Progenitor cell of endocrine pancreas (in vitro differentiated cells): ENCODE measurements around the gene MON1A. TPM values are rescaled to one million over a fixed set of nuclear protein-coding genes. Genes with fewer than 3 reads are reported as not detected.
"Not testable (repeated sequence)": the region's sequence is repeated elsewhere in the genome, so short reads cannot be mapped to it uniquely, and the experiment has no call there.

Experiments
- DNase-seq: peaks from one replicate; pipeline ENCODE4 v3.0.0; 2021; ENCODE audit warnings: low spot score; ENCODE audit not compliant: unreplicated experiment
- H3K27ac Mint-ChIP-seq: 2 replicates; pipeline ENCODE4 v1.8.0; 2021; ENCODE audit warnings: mild to moderate bottlenecking, moderate library complexity, mixed read lengths
- H3K27me3 Mint-ChIP-seq: 2 replicates; pipeline ENCODE4 v1.8.0; 2021; ENCODE audit warnings: mixed read lengths
- H3K36me3 Mint-ChIP-seq: 2 replicates; pipeline ENCODE4 v1.8.0; 2022; ENCODE audit warnings: mixed read lengths; ENCODE audit not compliant: insufficient read depth
- H3K4me1 Mint-ChIP-seq: 2 replicates; pipeline ENCODE4 v1.8.0; 2021; ENCODE audit warnings: low read depth, mixed read lengths
- H3K4me3 Mint-ChIP-seq: 2 replicates; pipeline ENCODE4 v1.8.0; 2021; ENCODE audit warnings: low read depth, mild to moderate bottlenecking, moderate library complexity, mixed read lengths
- H3K9me3 Mint-ChIP-seq: 2 replicates; pipeline ENCODE4 v1.8.0; 2021; ENCODE audit warnings: low read depth, mixed read lengths
- total RNA-seq: library from RNA; stranded (reverse); gene quantifications from 2 replicates; pipeline ENCODE4 v1.2.1, GENCODE V29; 2021
- TF ChIP-seq, protein P1 (sequence below): fragments of 200-600 bp; sonication (generic); IDR thresholded peaks from one replicate; pipeline ENCODE4 v1.5.0; 2021; ENCODE audit warnings: antibody characterized with exemption, mild to moderate bottlenecking; ENCODE audit not compliant: unreplicated experiment

The MON1A gene
- total RNA-seq, 1 donor from 2014 or later = 8.8 TPM

DNA sequence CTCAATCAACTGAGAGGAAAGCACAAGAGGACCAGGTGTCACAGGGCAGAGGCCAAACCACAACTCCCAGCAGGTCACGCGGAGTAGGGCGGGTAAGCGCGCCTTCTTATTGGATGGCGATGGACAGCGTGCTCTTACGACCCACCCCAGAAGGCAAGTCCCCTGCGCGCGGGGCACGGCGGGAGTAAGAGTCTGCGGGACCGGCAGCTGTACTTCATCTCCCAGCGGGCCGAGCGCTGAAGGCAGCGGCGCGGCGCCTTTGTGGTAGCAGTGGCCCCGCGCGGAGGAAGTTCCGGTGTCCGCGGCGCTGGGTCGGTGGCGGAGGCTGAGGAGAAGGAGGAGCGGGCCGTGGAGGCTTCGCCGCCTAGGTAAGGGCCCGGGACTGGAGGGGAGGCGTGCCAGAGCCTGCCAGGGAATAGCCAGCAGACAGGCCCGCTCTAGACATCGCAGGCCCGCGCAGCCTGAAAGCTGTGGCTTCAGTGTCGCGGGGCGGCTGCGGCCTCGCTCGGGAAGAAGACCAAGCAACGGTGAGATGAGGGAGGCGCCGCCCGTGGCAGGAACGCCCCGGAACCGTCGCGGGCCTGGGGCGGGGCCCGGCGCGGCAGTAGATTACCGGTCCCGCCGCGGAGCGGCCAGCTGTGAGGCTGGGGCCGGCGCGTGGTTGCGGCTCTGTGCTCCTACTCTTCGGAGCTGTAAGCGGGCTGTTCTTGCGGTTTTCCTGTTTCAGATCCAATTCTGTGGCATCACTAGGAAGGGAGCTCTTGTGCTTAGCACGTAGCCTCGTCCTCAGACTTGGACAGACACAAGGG lies 10.5 kb upstream of the MON1A start, which contains the start of gene RBM6:
Gene RBM6, plus strand, starts transcription at position 293 of the 809 bp plus-strand sequence. CDS start 22,492 bp downstream, outside the sequence.
- DNase-seq = peak; percentile 87
- TF ChIP-seq, protein P1, sequence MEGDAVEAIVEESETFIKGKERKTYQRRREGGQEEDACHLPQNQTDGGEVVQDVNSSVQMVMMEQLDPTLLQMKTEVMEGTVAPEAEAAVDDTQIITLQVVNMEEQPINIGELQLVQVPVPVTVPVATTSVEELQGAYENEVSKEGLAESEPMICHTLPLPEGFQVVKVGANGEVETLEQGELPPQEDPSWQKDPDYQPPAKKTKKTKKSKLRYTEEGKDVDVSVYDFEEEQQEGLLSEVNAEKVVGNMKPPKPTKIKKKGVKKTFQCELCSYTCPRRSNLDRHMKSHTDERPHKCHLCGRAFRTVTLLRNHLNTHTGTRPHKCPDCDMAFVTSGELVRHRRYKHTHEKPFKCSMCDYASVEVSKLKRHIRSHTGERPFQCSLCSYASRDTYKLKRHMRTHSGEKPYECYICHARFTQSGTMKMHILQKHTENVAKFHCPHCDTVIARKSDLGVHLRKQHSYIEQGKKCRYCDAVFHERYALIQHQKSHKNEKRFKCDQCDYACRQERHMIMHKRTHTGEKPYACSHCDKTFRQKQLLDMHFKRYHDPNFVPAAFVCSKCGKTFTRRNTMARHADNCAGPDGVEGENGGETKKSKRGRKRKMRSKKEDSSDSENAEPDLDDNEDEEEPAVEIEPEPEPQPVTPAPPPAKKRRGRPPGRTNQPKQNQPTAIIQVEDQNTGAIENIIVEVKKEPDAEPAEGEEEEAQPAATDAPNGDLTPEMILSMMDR = no peak
- H3K4me3 Mint-ChIP-seq = peak within 1 kb of the TSS; percentile 97
- no peaks in the 10 kb centered on the region for H3K27me3 Mint-ChIP-seq
- peaks cover 3% of the 10 kb centered on the region for H3K9me3 Mint-ChIP-seq
- H3K36me3 Mint-ChIP-seq = peaks cover 5% of the 10 kb centered on the region
- peaks cover 8% of the 10 kb centered on the region for H3K4me1 Mint-ChIP-seq
- H3K27ac Mint-ChIP-seq = peak within 1 kb of the TSS; percentile 99

DNA sequence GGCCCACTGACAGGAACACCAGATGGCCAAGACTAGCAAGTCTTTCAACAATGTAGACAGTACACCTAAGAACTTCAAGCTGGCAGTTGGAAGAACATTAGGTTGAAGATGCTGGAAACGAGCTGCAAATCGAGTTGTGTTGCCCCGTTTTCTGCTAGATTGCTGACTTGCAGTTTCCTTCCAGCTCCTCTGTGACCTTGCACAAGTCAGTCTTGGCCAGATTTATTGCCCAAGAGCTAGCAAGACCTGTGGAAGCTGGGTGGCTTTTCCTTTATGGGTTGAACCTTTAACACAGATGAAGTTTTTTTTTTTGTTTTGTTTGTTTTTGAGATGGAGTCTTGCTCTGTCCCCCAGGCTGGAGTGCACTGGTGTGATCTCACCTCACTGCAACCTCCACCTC lies 7.5 kb upstream of the MON1A start:
- peaks cover 8% of the 10 kb centered on the region for H3K4me1 Mint-ChIP-seq
- TF ChIP-seq, protein P1 = no peak
- no peak overlapping the region for H3K4me3 Mint-ChIP-seq

DNA sequence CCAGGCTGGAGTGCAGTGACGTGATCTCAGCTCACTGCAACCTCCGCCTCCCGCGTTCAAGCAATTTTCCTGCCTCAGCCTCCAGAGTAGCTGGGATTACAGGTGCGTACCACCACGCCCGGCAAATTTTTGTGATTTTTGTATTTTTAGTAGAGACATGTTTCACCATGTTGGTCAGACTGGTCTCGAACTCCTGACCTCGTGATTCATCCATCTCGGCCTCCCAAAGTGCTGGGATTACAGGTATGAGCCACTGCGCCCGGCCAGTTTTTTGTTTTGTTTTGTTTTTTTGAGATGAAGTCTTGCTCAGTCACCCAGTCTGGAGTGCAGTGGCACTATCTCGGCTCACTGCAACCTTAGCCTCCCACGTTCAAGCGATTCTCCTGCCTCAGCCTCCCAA lies 2.7 kb upstream of the MON1A start:
- not testable (repeated sequence) for H3K4me3 Mint-ChIP-seq, H3K9me3 Mint-ChIP-seq, H3K36me3 Mint-ChIP-seq, H3K27ac Mint-ChIP-seq, DNase-seq, H3K27me3 Mint-ChIP-seq
- peaks cover 15% of the 10 kb centered on the region for H3K4me1 Mint-ChIP-seq

More for the DNA sequence above, 7.5 kb upstream of the MON1A start:
- Mint-ChIP-seq H3K27ac (no peak overlapping the region), H3K36me3 (no peaks in the 10 kb centered on the region), H3K27me3 (no peaks in the 10 kb centered on the region), H3K9me3 (no peaks in the 10 kb centered on the region)
- DNase-seq = no peak

DNA sequence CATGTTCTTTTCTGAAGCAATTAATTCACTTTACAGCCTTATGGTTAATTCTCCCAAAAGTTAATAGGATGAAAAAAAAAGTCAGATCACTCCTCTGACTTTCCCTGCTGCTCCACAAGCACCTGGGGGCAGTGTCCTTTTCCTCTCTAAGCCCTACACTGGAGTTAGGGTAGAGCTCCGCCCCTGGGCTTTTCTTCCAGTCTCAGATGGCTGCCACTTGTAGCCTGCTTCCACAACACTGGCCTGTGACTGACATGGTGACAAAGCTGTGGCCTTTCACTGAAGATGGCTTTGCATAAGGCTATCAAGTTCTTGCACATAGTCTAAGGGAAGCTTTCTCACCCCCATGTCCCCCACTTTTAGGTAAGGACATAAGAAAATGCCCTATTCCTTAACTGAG lies 1.3 kb upstream of the MON1A start:
- Mint-ChIP-seq H3K27me3 (no peaks in the 10 kb centered on the region), H3K27ac (no peak overlapping the region), H3K36me3 (no peaks in the 10 kb centered on the region), H3K4me1 (peaks cover 15% of the 10 kb centered on the region), H3K9me3 (no peaks in the 10 kb centered on the region), H3K4me3 (peak overlapping the region; percentile 56)
- DNase-seq = no peak
- TF ChIP-seq, protein P1 = peak; percentile 20

DNA sequence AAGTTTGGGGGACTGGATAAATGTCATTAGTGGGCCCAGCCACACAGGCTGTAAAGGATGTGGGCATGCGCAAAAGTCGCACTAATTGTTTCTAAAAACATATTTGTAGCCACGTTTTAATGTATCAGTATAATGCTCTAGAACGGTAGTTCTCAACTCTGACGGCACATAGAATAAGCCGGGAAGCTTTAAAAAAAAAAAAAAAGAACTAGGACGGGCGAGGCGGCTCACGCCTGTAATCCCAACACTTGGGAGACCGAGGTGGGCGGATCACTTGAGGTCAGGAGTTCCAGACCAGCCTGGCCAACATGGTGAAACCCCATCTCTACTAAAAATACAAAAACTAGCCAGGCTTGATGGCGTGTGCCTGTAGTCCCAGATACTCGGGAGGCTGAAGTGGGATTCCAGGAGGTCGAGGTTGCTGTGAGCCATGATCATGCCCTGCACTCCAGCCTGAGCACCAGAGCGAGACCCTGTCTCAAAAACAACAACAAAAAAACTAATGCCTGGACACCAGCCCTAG lies 618 bp upstream of the MON1A start:
- H3K27ac Mint-ChIP-seq = peak overlapping the region; percentile 95
- H3K4me3 Mint-ChIP-seq = peak overlapping the region; percentile 86
- DNase-seq = no peak
- TF ChIP-seq, protein P1 = no peak
- H3K9me3 Mint-ChIP-seq = no peaks in the 10 kb centered on the region
- peaks cover 15% of the 10 kb centered on the region for H3K4me1 Mint-ChIP-seq
- H3K36me3 Mint-ChIP-seq = no peaks in the 10 kb centered on the region
- no peaks in the 10 kb centered on the region for H3K27me3 Mint-ChIP-seq
